Stimulated activated CD4-positive, alpha-beta T cell treated with anti-CD3 and anti-CD28 coated beads, Interleukin-12 subunit alpha, Interleukin-12 subunit beta, amount 100 ng/mL, for 4 hours (primary cell): ENCODE data around the gene CPLX4.
A peak's percentile ranks its signal among the peaks of the same experiment; 100 is the strongest.

ENCODE experiments used
- DNase-seq: peaks from one replicate; pipeline ENCODE4 v3.0.0-alpha.2; 2020

The CPLX4 gene, protein sequence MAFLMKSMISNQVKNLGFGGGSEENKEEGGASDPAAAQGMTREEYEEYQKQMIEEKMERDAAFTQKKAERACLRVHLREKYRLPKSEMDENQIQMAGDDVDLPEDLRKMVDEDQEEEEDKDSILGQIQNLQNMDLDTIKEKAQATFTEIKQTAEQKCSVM

GRCh38 chr18:59318460-59319050 lies at the start of gene CPLX4:
CPLX4 (minus strand) TSS chr18:59318649; CDS start chr18:59318462, 187 bp downstream.
- DNase-seq = no peak

- DNase-seq = no peak
Measured at GRCh38 chr18:59360381-59360780, 41.9 kb upstream of the CPLX4 start.

DNA sequence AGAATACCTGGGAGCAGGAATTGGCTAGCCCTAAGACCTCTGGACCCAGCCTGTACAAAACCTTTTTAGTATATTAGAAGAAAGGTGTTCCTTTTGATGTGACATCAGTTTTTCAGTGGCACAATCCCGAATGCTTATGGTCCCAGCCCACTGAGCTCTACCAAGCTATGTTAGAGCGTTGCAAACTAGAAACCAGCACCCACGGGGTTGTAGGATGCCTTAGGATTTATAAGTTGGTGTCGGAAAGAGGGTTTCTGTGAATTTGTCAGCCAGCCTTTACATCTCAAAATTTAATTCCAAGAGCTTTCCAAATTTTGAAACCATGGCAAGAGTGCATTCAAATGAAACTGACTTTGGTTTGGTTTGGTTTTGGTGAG lies 41.1 kb upstream of the CPLX4 start:
- no peak for DNase-seq

GRCh38 chr18:59358712-59359575 lies 40.5 kb upstream of the CPLX4 start, which contains the start of gene LMAN1:
LMAN1 (minus strand) TSS chr18:59359265; CDS start chr18:59359244, 21 bp downstream.
- DNase-seq = peak; percentile 96

DNA sequence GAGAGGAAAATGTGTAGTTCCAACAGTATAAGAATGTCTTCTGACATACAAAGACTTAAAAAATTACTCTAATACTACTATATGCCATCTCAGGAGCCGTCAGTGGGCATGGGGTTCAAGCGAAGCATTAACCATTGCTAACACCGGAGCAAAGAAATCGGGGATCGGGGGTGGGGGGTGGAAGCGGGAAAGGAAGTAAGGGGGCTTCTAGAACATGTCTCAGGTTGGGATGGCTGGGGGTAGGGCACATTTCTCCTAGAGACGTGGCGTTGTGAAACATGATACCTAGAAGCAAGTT lies 39.9 kb upstream of the CPLX4 start:
- DNase-seq = no peak

GRCh38 chr18:59357928-59358327 lies 39.5 kb upstream of the CPLX4 start:
- DNase-seq = no peak

GRCh38 chr18:59354731-59355130 lies 36.3 kb upstream of the CPLX4 start:
- DNase-seq = no peak

DNA sequence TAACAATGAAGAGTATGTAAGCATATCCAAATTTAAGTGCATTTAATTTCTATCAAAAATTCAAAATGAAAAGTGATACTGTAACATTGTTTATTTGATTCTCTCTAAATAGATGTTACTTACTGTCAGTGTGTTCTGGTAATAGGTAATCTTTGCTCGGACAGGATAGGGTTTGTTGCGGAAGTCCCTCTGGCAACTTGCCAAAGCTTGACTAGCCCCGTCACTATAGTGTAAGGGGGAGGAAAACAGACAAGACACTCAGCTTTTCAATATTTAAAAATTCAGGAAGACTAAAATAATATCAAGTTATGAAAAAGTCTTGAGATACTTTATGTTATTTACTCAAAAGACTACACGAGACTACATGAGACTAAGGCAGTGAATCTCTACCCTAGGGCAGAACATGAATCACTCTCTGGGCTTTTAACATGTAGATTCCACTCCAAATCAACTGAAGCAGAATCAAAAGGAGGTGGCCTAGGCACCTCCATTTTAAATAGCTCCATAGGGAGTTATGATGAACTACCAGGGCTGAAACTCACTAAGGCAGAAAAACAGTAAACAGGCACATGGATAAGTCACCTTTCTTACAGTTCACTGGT lies 34.7 kb upstream of the CPLX4 start:
- DNase-seq = no peak

DNA sequence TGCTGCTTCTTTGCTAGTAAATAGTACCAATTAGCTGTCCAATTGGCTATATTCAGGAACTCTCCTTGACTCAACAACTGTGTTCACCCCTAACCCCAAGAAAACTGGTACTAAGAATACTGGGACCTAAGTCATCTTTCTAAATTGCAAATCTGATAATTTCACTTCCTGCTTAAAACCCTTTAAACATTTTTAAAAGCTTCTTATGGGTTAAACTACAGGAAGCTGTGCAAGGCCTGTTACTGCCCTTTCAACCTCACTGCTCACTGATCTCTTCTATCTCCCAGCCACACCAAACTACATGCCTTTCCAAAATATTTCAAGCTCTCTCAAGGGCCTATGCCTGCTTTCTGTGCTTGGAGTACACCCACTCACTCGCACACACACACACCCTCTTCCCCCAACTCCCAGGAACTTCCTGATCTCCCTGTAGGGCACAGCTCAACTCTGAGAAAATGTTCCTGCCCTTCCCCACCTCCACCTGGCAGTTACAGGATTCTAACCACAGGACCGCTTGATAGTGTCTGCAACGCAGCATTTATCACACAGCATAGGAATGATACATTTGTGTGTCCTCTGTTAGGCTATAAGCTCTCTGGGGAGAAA lies 33.9 kb upstream of the CPLX4 start:
- DNase-seq = no peak

GRCh38 chr18:59345556-59345955 lies 27.1 kb upstream of the CPLX4 start:
- no peak for DNase-seq

GRCh38 chr18:59344996-59345395 lies 26.5 kb upstream of the CPLX4 start:
- DNase-seq = no peak

DNA sequence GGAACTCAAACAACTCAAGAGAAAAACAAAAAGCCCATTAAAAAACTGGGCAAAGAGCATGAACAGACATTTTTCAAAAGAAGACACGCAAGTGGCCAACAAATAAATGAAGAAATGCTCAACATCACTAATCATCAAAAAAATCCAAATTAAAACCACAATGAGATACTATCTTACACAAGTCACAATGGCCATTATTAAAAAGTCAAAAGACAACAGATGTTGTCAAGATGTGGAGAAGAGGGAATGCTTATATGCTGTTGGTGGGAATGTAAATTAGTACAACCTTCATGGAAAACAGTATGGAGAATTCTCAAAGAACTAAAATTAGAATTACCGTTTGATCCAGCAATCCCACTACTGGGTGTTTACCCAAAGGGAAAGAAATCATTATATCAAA lies 25.5 kb upstream of the CPLX4 start:
- DNase-seq = no peak

DNA sequence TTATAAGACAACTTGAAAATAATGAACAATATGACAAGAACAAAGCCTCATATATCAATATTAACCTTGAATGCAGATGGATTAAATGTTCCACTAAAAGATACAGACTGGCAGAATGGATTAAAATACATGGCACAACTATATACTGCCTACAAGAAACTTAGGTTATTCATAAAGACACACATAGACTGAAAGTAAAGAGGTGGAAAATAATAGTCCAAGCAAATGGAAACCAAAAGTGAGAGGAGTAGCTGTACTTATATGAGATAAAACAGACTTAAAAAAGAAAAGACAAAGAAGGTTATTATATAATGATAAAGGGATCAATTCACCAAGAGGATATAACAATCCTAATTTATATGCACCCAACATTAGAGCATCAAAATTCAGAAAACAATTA lies 22.4 kb upstream of the CPLX4 start:
- DNase-seq = no peak

- DNase-seq = no peak
Measured at GRCh38 chr18:59340312-59340711, 21.9 kb upstream of the CPLX4 start.

GRCh38 chr18:59332986-59333385 lies 14.5 kb upstream of the CPLX4 start:
- no peak for DNase-seq

GRCh38 chr18:59328683-59329082 lies 10.2 kb upstream of the CPLX4 start:
- no peak for DNase-seq

- no peak for DNase-seq
Measured at GRCh38 chr18:59325965-59326364, 7.5 kb upstream of the CPLX4 start.

DNA sequence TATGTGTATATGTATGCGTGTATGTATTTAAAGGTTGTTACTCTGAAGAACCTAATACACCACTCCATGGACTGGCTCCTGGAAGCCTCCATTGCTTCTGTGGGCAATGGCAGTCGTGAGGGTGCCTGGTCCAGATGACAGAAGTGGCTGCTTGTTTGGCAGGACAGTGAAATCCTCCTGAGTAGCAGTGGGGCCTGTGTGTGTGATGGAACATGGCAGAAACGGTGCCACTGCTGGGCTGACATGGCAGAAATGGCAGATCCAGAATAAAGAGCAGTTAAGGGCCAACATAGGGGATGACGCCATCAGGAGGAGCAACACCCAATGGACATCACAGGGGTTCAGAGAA lies 6.1 kb upstream of the CPLX4 start:
- no peak for DNase-seq

GRCh38 chr18:59323931-59324622 lies 5.6 kb upstream of the CPLX4 start:
- DNase-seq = no peak

DNA sequence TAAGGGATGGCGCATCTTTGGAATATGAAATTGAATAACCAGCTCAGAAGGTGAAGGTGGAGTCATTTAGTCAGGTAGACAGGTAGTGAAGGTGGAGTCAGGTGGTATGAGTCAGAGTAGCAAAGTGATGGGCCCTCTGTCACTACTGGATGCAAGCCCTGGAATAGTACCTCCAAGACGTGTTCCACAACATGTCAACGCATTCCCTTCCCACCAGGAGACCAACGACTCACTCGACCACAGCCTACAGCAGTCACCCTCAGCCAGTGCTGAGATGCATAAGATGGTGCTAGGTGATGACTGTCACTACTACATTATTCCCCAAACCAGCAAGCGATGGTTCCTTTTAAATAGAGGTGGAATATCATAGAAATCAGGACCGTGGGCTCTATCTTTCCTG lies 6.8 kb downstream of the CPLX4 start:
- no peak for DNase-seq

DNA sequence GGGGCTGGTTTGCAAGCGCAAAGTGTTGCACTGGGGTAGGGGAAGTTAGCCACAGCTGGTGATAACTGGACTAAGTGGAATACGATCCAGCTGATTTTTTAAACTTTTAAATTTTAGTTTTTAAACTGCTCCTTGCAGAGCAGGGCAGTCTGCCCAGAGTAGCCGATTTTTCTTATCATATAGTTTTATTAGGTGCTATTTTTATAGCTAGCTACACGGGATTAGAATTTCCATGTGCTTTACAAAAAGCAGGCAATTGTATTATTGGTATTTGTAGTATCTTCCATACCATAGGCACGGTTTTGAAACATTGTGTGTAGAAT lies 9.6 kb downstream of the CPLX4 start:
- DNase-seq = no peak

DNA sequence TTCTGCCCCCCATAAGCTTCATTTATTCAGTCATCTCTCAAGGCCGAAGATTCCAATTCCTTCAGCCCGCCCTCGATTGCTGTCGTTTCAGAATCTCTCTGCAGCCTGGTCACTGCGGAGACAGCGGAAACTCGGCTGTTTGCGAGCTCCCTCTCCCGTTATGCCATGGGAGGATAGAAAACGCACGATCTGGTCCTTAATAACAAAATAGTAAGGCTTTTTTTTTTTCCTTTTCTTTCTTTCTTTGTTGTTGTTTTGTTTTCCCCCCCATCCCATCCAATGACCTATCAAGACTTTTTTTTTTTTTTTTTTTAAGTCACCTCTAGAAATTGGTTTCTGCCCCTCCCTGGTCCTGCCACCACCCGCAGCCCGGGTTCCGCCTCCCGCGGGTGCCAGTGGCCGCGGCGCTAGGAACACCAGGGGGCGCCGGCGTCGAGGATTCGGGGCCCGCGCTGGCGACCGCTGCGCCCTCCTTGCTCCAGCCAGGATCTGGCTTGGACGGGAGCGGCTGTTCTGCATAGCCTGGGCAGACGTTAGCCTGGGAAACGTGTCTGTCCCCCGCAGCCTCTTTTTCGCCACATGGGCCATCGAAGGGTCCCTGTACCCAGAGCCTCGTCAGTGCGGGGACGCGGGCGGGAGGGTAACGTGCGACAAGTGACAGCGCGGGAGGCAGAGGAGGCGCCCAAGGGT lies 10.1 kb downstream of the CPLX4 start:
- DNase-seq = peak; percentile 73

DNA sequence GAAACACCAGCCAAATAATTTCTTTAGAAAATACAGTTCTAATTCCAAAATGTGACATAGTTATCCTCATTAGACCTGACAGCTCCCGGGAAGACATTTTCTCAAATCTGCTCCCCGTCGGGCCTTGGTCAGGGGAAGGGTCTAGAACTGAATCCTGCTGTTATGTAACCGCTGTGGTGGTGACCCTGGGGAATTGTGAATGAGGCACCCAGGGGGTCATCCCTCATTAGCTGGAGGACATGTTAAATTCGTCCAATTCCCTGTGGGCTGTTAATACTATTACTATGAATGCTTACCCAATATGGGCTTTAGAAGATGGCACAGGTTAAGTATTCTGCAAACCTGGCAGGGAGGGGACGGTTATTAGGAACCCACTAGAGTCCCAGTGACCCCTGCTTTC lies 11.8 kb downstream of the CPLX4 start:
- no peak for DNase-seq
